Measurements from ENCODE around the gene SEC14L1. TPM values are rescaled to one million over a fixed set of nuclear protein-coding genes. Genes with fewer than 3 reads are reported as not detected.
A peak's percentile ranks its signal among the peaks of the same experiment; 100 is the strongest.

Gene SEC14L1
- total RNA-seq, 4 donors from 2014 or later = 18.2 to 187 (median 46.5) TPM

DNA sequence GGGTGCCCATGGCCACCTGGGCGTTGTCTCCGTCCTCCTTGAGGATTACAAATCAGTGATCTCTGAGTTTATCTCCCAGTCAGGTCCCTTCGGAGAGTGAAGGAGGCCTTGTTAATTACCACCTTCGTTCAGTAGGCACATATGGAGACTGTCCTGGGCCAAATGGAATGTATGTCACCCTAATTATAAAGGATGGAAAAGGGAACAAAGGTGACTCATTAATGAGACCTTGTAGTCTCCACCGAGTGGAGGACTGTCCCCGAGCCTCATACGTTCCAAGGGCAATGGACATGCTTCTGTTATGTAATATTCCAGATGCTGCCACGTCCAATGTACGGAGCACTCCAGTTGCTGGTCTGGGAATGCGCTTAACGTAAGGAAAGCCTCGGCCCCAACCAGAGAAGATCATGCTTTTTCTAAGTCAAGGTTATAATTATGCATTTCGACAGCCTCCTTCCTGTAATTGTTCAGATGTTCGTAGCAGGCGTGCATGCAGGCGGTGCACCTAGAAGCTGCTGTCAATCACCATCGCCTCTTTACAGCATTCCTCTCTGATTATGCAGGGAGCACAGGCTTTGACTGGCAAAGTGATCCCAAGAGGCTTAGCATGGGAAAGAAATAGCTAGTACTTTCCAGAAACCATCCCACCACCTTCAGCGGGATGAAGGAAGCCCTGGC is 22.4 kb upstream of the SEC14L1 start:
- peak overlapping the region in 1 of 4 donors; percentile 59 for H3K27ac ChIP-seq
- TF ChIP-seq, protein P1, sequence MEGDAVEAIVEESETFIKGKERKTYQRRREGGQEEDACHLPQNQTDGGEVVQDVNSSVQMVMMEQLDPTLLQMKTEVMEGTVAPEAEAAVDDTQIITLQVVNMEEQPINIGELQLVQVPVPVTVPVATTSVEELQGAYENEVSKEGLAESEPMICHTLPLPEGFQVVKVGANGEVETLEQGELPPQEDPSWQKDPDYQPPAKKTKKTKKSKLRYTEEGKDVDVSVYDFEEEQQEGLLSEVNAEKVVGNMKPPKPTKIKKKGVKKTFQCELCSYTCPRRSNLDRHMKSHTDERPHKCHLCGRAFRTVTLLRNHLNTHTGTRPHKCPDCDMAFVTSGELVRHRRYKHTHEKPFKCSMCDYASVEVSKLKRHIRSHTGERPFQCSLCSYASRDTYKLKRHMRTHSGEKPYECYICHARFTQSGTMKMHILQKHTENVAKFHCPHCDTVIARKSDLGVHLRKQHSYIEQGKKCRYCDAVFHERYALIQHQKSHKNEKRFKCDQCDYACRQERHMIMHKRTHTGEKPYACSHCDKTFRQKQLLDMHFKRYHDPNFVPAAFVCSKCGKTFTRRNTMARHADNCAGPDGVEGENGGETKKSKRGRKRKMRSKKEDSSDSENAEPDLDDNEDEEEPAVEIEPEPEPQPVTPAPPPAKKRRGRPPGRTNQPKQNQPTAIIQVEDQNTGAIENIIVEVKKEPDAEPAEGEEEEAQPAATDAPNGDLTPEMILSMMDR (IDR thresholded peaks at IDR 0.05) = no peak
- no peak for TF ChIP-seq POLR2A (IDR thresholded peaks at IDR 0.05)

DNA sequence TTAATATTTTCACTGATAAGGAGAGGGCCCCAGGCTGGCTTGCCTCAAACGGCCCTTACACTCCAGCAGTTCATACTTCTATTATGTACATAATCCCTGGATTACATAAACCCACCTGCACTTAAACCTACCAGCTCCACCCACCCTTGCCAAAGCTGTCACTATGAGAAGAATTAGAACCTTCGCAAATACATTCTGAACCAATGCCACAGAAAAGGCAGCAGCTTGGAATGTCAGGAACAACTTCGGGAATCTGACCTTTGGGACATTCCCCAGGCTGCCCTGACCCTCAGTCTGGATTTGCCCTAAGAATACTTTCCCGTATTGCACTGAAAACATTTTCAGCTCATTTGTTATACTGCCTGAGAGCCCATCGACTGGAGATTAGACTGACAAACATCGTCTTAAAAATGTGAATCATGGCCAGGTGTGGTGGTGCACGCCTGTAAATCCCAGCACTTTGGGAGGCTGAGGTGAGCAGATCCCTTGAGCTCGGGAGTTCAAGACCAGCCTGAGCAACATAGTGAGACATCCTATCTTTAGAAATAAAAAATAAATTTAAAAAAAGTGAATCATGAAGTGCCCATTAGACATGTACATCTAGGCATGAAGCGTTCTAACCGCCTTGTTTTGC is 21.0 kb upstream of the SEC14L1 start:
- Histone ChIP-seq H3K4me1 (peaks cover 0 to 4% (median 0%) of the 10 kb centered on the region in 4 donors), H3K36me3 (no peaks in the 10 kb centered on the region), H3K9me3 (no peaks in the 10 kb centered on the region), H3K27ac (peak overlapping the region in 1 of 4 donors; percentile 39), H3K4me3 (no peak overlapping the region), H3K27me3 (no peaks in the 10 kb centered on the region)
- no peak for DNase-seq
- no peak for TF ChIP-seq POLR2A (IDR thresholded peaks at IDR 0.05)
- TF ChIP-seq, protein P1 (IDR thresholded peaks at IDR 0.05) = no peak

More for the DNA sequence above, 22.4 kb upstream of the SEC14L1 start:
- H3K4me3 ChIP-seq = no peak overlapping the region
- no peaks in the 10 kb centered on the region for H3K9me3 ChIP-seq
- no peaks in the 10 kb centered on the region for H3K36me3 ChIP-seq
- no peak for DNase-seq
- no peaks in the 10 kb centered on the region for H3K4me1 ChIP-seq
- no peaks in the 10 kb centered on the region for H3K27me3 ChIP-seq

DNA sequence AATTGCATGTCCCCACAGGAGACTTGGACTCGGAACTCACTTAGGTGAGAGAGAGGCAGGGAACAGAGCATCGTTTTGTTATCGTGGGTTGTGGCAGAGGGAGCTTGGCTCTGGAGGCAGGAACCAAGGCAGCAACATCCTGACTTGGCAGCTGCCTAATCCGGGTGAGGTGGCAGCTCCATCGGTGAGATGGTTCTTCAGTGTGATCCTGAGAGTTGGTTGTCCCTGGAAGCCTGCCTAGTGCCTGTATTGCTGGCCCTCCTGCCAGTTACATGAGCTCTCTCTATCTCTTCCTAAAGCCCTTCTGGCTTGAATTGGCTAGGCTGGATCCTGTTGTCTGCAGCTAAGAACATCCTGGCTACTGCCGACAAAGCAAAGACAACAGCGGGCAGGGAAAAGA is 19.9 kb upstream of the SEC14L1 start:
- DNase-seq = no peak
- no peaks in the 10 kb centered on the region for H3K36me3 ChIP-seq
- H3K27me3 ChIP-seq = no peaks in the 10 kb centered on the region
- TF ChIP-seq POLR2A (IDR thresholded peaks at IDR 0.05) = no peak
- TF ChIP-seq, protein P1 (IDR thresholded peaks at IDR 0.05) = no peak
- H3K4me1 ChIP-seq = peaks cover 0 to 11% (median 0%) of the 10 kb centered on the region in 4 donors
- H3K4me3 ChIP-seq = no peak overlapping the region
- no peaks in the 10 kb centered on the region for H3K9me3 ChIP-seq
- H3K27ac ChIP-seq = peak overlapping the region in 1 of 4 donors; percentile 59

DNA sequence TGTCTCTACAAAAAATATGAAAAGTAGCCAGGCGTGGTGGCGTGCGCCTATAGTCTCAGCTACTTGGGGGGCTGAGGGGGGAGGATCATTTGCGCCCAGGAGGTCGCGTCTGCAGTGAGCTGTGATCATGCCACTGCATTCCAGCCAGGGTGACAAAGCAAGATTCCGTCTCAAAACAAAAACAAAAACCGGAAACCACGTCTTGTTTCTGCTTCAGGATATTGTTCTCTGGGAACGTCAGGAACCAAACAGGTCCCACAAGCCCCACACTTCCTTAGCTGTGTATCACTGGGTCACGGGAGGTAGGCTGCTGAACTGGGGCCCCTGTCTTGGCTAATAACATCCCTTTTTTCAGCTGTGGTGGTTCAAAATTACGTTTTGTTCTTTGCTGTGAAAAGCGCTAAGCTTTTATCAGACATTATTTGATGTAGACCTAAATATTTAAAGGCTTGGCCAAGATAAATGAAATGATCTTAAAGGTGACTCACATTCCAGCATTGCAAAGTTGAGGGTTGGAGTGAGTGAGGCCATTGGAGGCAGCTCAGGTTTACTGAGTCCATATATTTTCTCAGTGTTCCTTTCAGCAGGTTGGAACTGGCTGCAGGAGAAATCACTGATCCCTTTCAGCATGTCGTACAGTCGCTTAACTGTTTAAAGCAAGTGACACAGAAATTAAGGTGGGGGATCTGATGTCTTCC is 16.4 kb upstream of the SEC14L1 start:
- Histone ChIP-seq H3K27me3 (no peaks in the 10 kb centered on the region), H3K9me3 (no peaks in the 10 kb centered on the region), H3K36me3 (no peaks in the 10 kb centered on the region), H3K4me3 (no peak overlapping the region), H3K4me1 (peaks cover 0 to 28% (median 0%) of the 10 kb centered on the region in 4 donors), H3K27ac (peak overlapping the region in 3 of 4 donors; percentile 17 to 67 (median 52))
- no peak for DNase-seq
- peak in 1 of 2 donors; percentile 26 for TF ChIP-seq POLR2A (IDR thresholded peaks at IDR 0.05)
- TF ChIP-seq, protein P1 (IDR thresholded peaks at IDR 0.05) = no peak

DNA sequence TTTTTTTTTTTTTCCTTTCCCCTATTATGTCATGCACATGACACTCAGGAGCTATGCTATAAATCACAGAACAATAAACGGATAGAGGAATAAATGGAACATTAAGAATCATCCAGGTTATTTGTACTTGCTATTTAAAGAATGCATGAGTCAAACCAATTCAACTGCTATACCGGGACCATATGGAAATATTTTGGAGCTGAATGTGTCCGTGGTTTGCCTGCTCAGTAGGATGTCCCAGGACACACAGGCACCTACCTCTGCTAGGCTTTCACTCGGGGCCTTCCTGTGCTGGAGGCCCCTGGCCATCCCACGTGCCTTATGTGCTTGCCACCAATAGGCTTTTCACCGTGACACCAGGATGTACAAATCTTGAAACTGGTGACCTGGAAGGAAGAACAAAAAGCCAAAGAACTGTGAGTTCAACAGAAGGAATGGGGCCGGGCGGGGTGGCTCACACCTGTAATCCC is 15.3 kb upstream of the SEC14L1 start:
- H3K9me3 ChIP-seq = no peaks in the 10 kb centered on the region
- H3K27ac ChIP-seq = peak overlapping the region in 2 of 4 donors; percentile 43 to 67
- no peak for TF ChIP-seq POLR2A (IDR thresholded peaks at IDR 0.05)
- TF ChIP-seq, protein P1 (IDR thresholded peaks at IDR 0.05) = no peak
- peaks cover 0 to 31% (median 0%) of the 10 kb centered on the region in 4 donors for H3K4me1 ChIP-seq
- no peak overlapping the region for H3K4me3 ChIP-seq
- no peaks in the 10 kb centered on the region for H3K36me3 ChIP-seq
- no peak for DNase-seq
- no peaks in the 10 kb centered on the region for H3K27me3 ChIP-seq
